H9 (cell line): Measurements from ENCODE around the gene KDM2A. TPM values are rescaled to one million over a fixed set of nuclear protein-coding genes. Genes with fewer than 3 reads are reported as not detected.
A peak's percentile ranks its signal among the peaks of the same experiment; 100 is the strongest.

Experiments used
- DNase-seq: peaks from one replicate; pipeline ENCODE4 v3.0.0-alpha.2; 2017
- H2AFZ ChIP-seq: one replicate; pipeline ENCODE4 v1.6.1; 2013; ENCODE audit warnings: mild to moderate bottlenecking, low read length, control low read depth, moderate library complexity
- H2AK5ac ChIP-seq: 2 replicates; pipeline ENCODE4 v1.6.1; 2013; ENCODE audit warnings: low read length, control low read depth, mixed read lengths; ENCODE audit not compliant: insufficient read length
- H2BK120ac ChIP-seq: one replicate; pipeline ENCODE4 v1.6.1; 2013; ENCODE audit warnings: low read depth, mild to moderate bottlenecking, low read length, control low read depth, inconsistent platforms; ENCODE audit not compliant: poor library complexity, severe bottlenecking
- H2BK12ac ChIP-seq: 2 replicates; pipeline ENCODE4 v1.6.1; 2013; ENCODE audit warnings: low read length, control low read depth, mixed read lengths, low read depth; ENCODE audit not compliant: insufficient read length
- H2BK15ac ChIP-seq: 2 replicates; pipeline ENCODE4 v1.6.1; 2013; ENCODE audit warnings: low read depth, low read length, control low read depth
- H2BK20ac ChIP-seq: one replicate; pipeline ENCODE4 v1.6.1; 2013; ENCODE audit warnings: low read depth, mild to moderate bottlenecking, low read length, control low read depth, inconsistent platforms; ENCODE audit not compliant: poor library complexity, severe bottlenecking
- H2BK5ac ChIP-seq: 2 replicates; pipeline ENCODE4 v1.6.1; 2013; ENCODE audit warnings: low read length, control low read depth, mixed read lengths; ENCODE audit not compliant: insufficient read length
- H3K14ac ChIP-seq: 2 replicates; pipeline ENCODE4 v1.6.1; 2013; ENCODE audit warnings: low read length, control low read depth; ENCODE audit not compliant: insufficient read depth
- H3K18ac ChIP-seq: 2 replicates; pipeline ENCODE4 v1.6.1; 2013; ENCODE audit warnings: low read depth, mild to moderate bottlenecking, mixed read lengths, low read length, control low read depth; ENCODE audit not compliant: insufficient read length
- H3K23ac ChIP-seq: 2 replicates; pipeline ENCODE4 v1.6.1; 2013; ENCODE audit warnings: low read length, control low read depth, mixed read lengths, low read depth; ENCODE audit not compliant: insufficient read length
- H3K23me2 ChIP-seq: 2 replicates; pipeline ENCODE4 v1.6.1; 2013; ENCODE audit warnings: low read depth, mild to moderate bottlenecking, mixed read lengths, low read length, control low read depth; ENCODE audit not compliant: insufficient read length, poor library complexity, severe bottlenecking
- H3K27ac ChIP-seq: 2 replicates; pipeline ENCODE4 v1.5.1; 2013; ENCODE audit warnings: low read length, control low read depth, mixed read lengths, low read depth; ENCODE audit not compliant: insufficient read length
- H3K27me3 ChIP-seq: 2 replicates; pipeline ENCODE4 v1.6.1; 2013; ENCODE audit warnings: low read length, control low read depth, inconsistent platforms; ENCODE audit not compliant: insufficient read depth
- H3K4ac ChIP-seq: 2 replicates; pipeline ENCODE4 v1.6.1; 2013; ENCODE audit warnings: low read depth, mild to moderate bottlenecking, control low read depth, inconsistent platforms, low read length, moderate library complexity
- H3K4me1 ChIP-seq: 2 replicates; pipeline ENCODE4 v1.6.1; 2013; ENCODE audit warnings: low read length, control low read depth, inconsistent platforms; ENCODE audit not compliant: insufficient read depth
- H3K4me2 ChIP-seq: 2 replicates; pipeline ENCODE4 v1.6.1; 2013; ENCODE audit warnings: low read length, control low read depth, mixed read lengths; ENCODE audit not compliant: insufficient read length, insufficient read depth
- H3K56ac ChIP-seq: 2 replicates; pipeline ENCODE4 v1.6.1; 2013; ENCODE audit warnings: low read depth, mild to moderate bottlenecking, mixed read lengths, low read length, control low read depth; ENCODE audit not compliant: insufficient read length
- H3K79me1 ChIP-seq: 2 replicates; pipeline ENCODE4 v1.6.1; 2013; ENCODE audit warnings: low read depth, mild to moderate bottlenecking, moderate library complexity, low read length, control low read depth, inconsistent platforms; ENCODE audit not compliant: insufficient read depth, poor library complexity, severe bottlenecking
- H3K79me2 ChIP-seq: 2 replicates; pipeline ENCODE4 v1.6.1; 2013; ENCODE audit warnings: low read length, control low read depth, inconsistent platforms; ENCODE audit not compliant: insufficient read depth
- H3K9ac ChIP-seq: 2 replicates; pipeline ENCODE4 v1.6.1; 2013; ENCODE audit warnings: low read length, control low read depth, mixed read lengths; ENCODE audit not compliant: insufficient read length; ENCODE audit errors: extremely low read depth
- H3K9me3 ChIP-seq: one replicate; pipeline ENCODE4 v1.6.1; 2013; ENCODE audit warnings: low read depth, low read length, inconsistent platforms; ENCODE audit not compliant: control insufficient read depth
- H3T11ph ChIP-seq: one replicate; pipeline ENCODE4 v1.6.1; 2013; ENCODE audit warnings: mild to moderate bottlenecking, low read length, control low read depth, inconsistent platforms
- H4K20me1 ChIP-seq: one replicate; pipeline ENCODE4 v1.6.1; 2013; ENCODE audit not compliant: control insufficient read depth, insufficient read length, insufficient read depth
- H4K5ac ChIP-seq: 2 replicates; pipeline ENCODE4 v1.6.1; 2013; ENCODE audit warnings: low read depth, mild to moderate bottlenecking, mixed read lengths, low read length, control low read depth; ENCODE audit not compliant: insufficient read length
- H4K8ac ChIP-seq: replicated peaks from 2 replicates; pipeline ENCODE4 v1.6.1; 2013; ENCODE audit warnings: low read length, control low read depth, mixed read lengths, low read depth; ENCODE audit not compliant: insufficient read length
- H4K91ac ChIP-seq: 2 replicates; pipeline ENCODE4 v1.6.1; 2013; ENCODE audit warnings: low read depth, mild to moderate bottlenecking, moderate library complexity, mixed read lengths, low read length, control low read depth; ENCODE audit not compliant: insufficient read length
- H3K27ac Mint-ChIP-seq, 3 experiments: 2 replicates in 2 of 3; 3 replicates in 1 of 3; pipeline ENCODE4 v1.8.0; 2020 to 2021; ENCODE audit warnings: mixed read lengths in 3 of 3, mild to moderate bottlenecking in 1 of 3, moderate library complexity in 1 of 3
- H3K27me3 Mint-ChIP-seq: 2 replicates; pipeline ENCODE4 v1.8.0; 2021; ENCODE audit warnings: low read depth, mild to moderate bottlenecking, moderate library complexity, mixed read lengths
- H3K36me3 Mint-ChIP-seq, 3 experiments: 2 replicates in 2 of 3; 3 replicates in 1 of 3; pipeline ENCODE4 v1.8.0; 2020 to 2021; ENCODE audit warnings: low read depth in 3 of 3, mixed read lengths in 3 of 3; ENCODE audit not compliant: insufficient read depth in 1 of 3
- H3K4me1 Mint-ChIP-seq, 2 experiments: 2 replicates each; pipeline ENCODE4 v1.8.0; 2020; ENCODE audit warnings: mixed read lengths in 2 of 2
- H3K4me3 Mint-ChIP-seq, 2 experiments: 2 replicates in 1 of 2; 3 replicates in 1 of 2; pipeline ENCODE4 v1.8.0; 2020 to 2021; ENCODE audit warnings: mild to moderate bottlenecking in 2 of 2, mixed read lengths in 2 of 2, moderate library complexity in 1 of 2
- H3K9me3 Mint-ChIP-seq, 2 experiments: 2 replicates in 1 of 2; 3 replicates in 1 of 2; pipeline ENCODE4 v1.8.0; 2020; ENCODE audit warnings: mild to moderate bottlenecking in 2 of 2, mixed read lengths in 2 of 2, moderate library complexity in 1 of 2
- WGBS: extraction: QIAGEN DNeasy Blood & Tissue Kit; methylation state at CpG from one replicate; pipeline ENCODE4 v1.1.7; 2013; ENCODE audit warnings: missing lambda C conversion rate, low lambda C conversion rate, mixed read lengths; ENCODE audit not compliant: insufficient read length; ENCODE audit errors: extremely low coverage; 5-methylcytosine and 5-hydroxymethylcytosine counted together
- total RNA-seq: library from RNA; stranded (reverse); gene quantifications from 2 replicates; pipeline ENCODE4 v1.2.1, GENCODE V29; 2021
- TF ChIP-seq, protein P1 (sequence below): fragments of 200-600 bp; sonication (generic); conservative IDR thresholded peaks from 3 replicates; pipeline ENCODE4 v1.8.0; 2021; ENCODE audit warnings: antibody characterized with exemption, mild to moderate bottlenecking

Gene KDM2A
- total RNA-seq, 1 experiment from 2014 or later: 85.9 TPM

DNA sequence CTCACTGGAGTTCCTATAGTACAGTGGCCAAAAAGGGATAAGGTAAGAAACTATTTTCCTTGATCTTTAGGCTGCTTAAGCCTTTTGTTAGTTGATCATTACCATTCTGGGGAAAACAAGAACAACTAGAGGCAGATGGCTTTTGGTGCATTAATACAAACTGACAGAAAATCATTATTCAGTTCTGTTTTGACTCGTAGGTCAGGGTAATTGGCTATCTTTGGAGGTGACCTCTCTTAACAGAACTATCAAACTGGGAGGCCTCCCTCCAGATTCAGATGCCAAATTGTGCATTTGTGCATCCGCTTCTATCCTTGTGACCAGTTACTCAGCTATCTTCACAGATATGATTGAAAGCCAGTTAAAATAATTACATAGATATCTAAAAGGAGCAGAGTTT lies 124.0 kb downstream of the KDM2A start:
- Histone ChIP-seq H3K27me3 (no peaks in the 10 kb centered on the region), H3K9me3 (no peaks in the 10 kb centered on the region), H3K4me1 (peaks cover 5% of the 10 kb centered on the region; the same call in 1 of the 2 replicates), H2BK5ac (no peak overlapping the region), H3K4ac (no peak overlapping the region), H3K23ac (no peak overlapping the region), H3K79me2 (peaks cover 21% of the 10 kb centered on the region; the same call in 1 of the 2 replicates), H3T11ph (no peak overlapping the region), H2BK12ac (no peak overlapping the region), H3K4me2 (no peak overlapping the region), H3K27ac (no peak overlapping the region), H3K56ac (no peak overlapping the region), H3K9ac (no peak overlapping the region), H3K18ac (no peak overlapping the region), H2AK5ac (no peak overlapping the region), H3K79me1 (peaks cover 6% of the 10 kb centered on the region), H3K23me2 (peaks cover 19% of the 10 kb centered on the region), H2BK15ac (no peak overlapping the region), H4K5ac (no peak overlapping the region), H2AFZ (no peak overlapping the region), H4K20me1 (no peaks in the 10 kb centered on the region), H4K91ac (no peak overlapping the region), H4K8ac (no peak overlapping the region), H2BK20ac (no peak overlapping the region), H3K14ac (no peak overlapping the region), H2BK120ac (no peak overlapping the region)
- Mint-ChIP-seq H3K4me1 (peaks cover 36 to 37% of the 10 kb centered on the region in 2 experiments), H3K27me3 (no peaks in the 10 kb centered on the region), H3K4me3 (peak overlapping the region in 1 of 2 experiments; percentile 97; a peak in 2 of 5 replicates), H3K36me3 (peaks cover 41 to 75% (median 53%) of the 10 kb centered on the region in 3 experiments), H3K27ac (peak overlapping the region in 1 of 3 experiments; percentile 67; a peak in 1 of 7 replicates), H3K9me3 (no peaks in the 10 kb centered on the region)
- no CpG with 5 or more reads among the region's 2 CpGs for WGBS
- TF ChIP-seq, protein P1, sequence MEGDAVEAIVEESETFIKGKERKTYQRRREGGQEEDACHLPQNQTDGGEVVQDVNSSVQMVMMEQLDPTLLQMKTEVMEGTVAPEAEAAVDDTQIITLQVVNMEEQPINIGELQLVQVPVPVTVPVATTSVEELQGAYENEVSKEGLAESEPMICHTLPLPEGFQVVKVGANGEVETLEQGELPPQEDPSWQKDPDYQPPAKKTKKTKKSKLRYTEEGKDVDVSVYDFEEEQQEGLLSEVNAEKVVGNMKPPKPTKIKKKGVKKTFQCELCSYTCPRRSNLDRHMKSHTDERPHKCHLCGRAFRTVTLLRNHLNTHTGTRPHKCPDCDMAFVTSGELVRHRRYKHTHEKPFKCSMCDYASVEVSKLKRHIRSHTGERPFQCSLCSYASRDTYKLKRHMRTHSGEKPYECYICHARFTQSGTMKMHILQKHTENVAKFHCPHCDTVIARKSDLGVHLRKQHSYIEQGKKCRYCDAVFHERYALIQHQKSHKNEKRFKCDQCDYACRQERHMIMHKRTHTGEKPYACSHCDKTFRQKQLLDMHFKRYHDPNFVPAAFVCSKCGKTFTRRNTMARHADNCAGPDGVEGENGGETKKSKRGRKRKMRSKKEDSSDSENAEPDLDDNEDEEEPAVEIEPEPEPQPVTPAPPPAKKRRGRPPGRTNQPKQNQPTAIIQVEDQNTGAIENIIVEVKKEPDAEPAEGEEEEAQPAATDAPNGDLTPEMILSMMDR: no peak
- DNase-seq: no peak
